NCI-H748 (cell line): ENCODE data around the gene ZNF341.

ENCODE experiments used
- DNase-seq: peaks from one replicate; lab custom pipeline; 2025; ENCODE audit not compliant: unreplicated experiment; lab: John Stamatoyannopoulos, UW

Gene ZNF341

DNA sequence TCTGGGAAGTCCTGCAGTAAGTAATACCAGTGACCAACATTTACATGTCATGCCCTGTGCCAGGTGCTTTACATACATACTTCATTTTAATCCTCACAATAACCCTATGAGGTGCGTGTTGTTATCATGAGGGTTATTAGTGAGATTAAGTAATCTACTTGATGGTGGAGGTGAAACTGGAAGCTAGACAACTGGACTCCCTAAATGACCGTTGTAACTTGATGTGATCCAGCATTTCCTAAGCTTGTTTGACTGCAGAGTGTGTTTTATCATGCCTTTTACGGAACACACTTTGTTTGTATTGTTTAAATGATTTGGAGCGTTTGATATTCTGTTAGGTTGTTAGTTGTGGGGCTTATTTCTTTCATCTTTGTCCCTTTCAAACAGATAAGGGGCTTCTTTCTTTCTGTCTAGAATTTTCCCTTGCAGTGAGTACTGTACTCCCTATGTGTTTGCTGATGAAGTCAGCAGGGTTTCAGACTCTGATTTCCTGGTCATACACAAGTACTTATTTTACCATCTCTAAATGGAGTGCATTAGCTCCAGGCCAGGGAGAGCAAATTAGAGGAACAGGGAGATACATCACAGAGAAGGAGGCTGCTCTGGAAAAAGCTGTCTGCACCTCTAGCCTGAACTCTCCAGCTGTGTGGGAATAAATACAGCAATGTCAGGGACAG lies 109.1 kb downstream of the ZNF341 start:
- DNase-seq: no peak

DNA sequence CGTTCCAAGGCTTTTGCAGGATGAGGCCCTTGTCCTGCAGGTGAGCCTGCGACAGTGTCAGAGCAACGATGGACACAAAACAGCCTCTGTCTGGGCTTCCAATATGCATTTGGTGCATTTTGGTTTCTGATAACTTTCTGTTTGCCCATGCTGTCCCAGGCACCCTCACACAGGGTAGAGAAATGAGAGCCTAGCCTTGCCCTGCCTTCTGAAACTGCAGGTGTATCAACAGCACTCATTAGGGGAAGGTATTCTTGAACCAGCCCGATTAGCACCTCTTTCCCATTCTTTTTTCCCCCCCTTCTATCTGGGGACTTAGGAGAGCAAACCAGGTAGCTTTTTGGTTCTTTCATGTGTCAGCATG lies 109.6 kb downstream of the ZNF341 start:
- no peak for DNase-seq
